Left ventricle myocardium inferior (tissue), 1 donor: ENCODE results near the gene TRIM24. TPM values are rescaled to one million over a fixed set of nuclear protein-coding genes. Genes with fewer than 3 reads are reported as not detected.
"Not testable (repeated sequence)": the region's sequence is repeated elsewhere in the genome, so short reads cannot be mapped to it uniquely, and the experiment has no call there.

Experiments
- DNase-seq: peaks from one replicate; pipeline ENCODE4 v3.0.0-alpha.2; 2020
- H3K27ac ChIP-seq: fragments of 200-600 bp; replicated peaks from 2 replicates; pipeline ENCODE4 v1.8.0; 2021
- H3K27me3 ChIP-seq: fragments of 200-600 bp; 2 replicates; pipeline ENCODE4 v1.8.0; 2021; ENCODE audit warnings: low read depth
- H3K36me3 ChIP-seq: fragments of 200-600 bp; 2 replicates; pipeline ENCODE4 v1.8.0; 2021
- H3K4me1 ChIP-seq: fragments of 200-600 bp; 2 replicates; pipeline ENCODE4 v1.8.0; 2021
- H3K4me3 ChIP-seq: fragments of 200-600 bp; 2 replicates; pipeline ENCODE4 v1.8.0; 2021; ENCODE audit warnings: mild to moderate bottlenecking, moderate library complexity
- H3K9me3 ChIP-seq: fragments of 200-600 bp; replicated peaks from 2 replicates; pipeline ENCODE4 v1.8.0; 2021
- CTCF ChIP-seq: fragments of 200-600 bp; IDR thresholded peaks from 2 replicates; pipeline ENCODE4 v1.8.0; 2021; ENCODE audit warnings: antibody characterized with exemption, mild to moderate bottlenecking, borderline replicate concordance
- intact Hi-C: fragments of 100-400 bp; cut with micrococcal nuclease; formaldehyde crosslinking; loops from one replicate; pipeline ENCODE4 v1.11.0; 2022
- total RNA-seq: library from RNA; stranded (reverse); fragmentation: NEBNext Ultra II Directional; extraction: Animal tissue kit (Norgen Biotek cat#: 25700); gene quantifications from one replicate; pipeline ENCODE4 v1.2.1, GENCODE V29; 2021
- donor health status: DM: no; HTN: yes; CAD: no; lungs with severe emphysema.

TRIM24 gene
- total RNA-seq, 1 donor from 2014 or later = 18.8 TPM

DNA sequence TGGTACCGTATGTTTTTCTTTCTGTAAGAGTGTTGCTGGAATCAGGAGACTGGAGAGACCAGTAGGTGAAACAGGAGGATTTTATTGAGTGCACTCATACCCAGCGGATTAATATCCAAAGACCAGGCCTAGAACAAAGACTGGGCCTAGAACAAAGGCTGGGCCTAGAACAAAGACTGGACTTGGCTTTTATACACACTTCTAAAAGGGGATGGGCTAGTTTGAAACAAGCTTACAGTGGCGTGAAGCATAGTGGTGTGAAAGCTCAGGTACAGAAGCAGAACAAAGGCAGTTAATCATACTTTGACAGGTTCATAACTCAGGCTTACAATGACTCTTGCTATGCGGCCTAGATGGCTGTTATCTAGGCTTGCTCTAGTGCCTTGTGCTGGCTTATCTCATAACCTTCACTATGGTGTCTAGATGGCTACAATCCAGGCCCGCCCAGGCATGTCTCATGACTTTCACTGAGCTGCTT lies 67.7 kb downstream of the TRIM24 start:
- no peak overlapping the region for H3K27ac ChIP-seq
- peaks cover 59% of the 10 kb centered on the region for H3K9me3 ChIP-seq
- peaks cover 66% of the 10 kb centered on the region for H3K36me3 ChIP-seq
- TF ChIP-seq CTCF = no peak
- H3K27me3 ChIP-seq = no peaks in the 10 kb centered on the region
- intact Hi-C loops = no loop called here
- no peaks in the 10 kb centered on the region for H3K4me1 ChIP-seq
- DNase-seq = no peak
- no peak overlapping the region for H3K4me3 ChIP-seq

GRCh38 chr7:138536833-138537232 lies 76.8 kb downstream of the TRIM24 start:
- H3K27me3 ChIP-seq, DNase-seq, intact Hi-C loops, H3K9me3 ChIP-seq, H3K4me1 ChIP-seq, H3K4me3 ChIP-seq, H3K27ac ChIP-seq: not testable (repeated sequence)
- H3K36me3 ChIP-seq = peaks cover 45% of the 10 kb centered on the region

- no peak overlapping the region for H3K27ac ChIP-seq
- H3K4me1 ChIP-seq = no peaks in the 10 kb centered on the region
- peaks cover 6% of the 10 kb centered on the region for H3K9me3 ChIP-seq
- no peaks in the 10 kb centered on the region for H3K27me3 ChIP-seq
- peaks cover 52% of the 10 kb centered on the region for H3K36me3 ChIP-seq
- no peak for TF ChIP-seq CTCF
- no peak overlapping the region for H3K4me3 ChIP-seq
- DNase-seq = no peak
- intact Hi-C loops = no loop called here
These were observed 78.5 kb downstream of the TRIM24 start for GRCh38 chr7:138538518-138538917.

- intact Hi-C loops = no loop called here
- no peak for TF ChIP-seq CTCF
These were observed 79.1 kb downstream of the TRIM24 start for GRCh38 chr7:138538997-138539644.

GRCh38 chr7:138542183-138542582 lies 82.1 kb downstream of the TRIM24 start:
- intact Hi-C loops = no loop called here
- no peak for DNase-seq
- Histone ChIP-seq H3K27ac (no peak overlapping the region), H3K4me3 (no peak overlapping the region), H3K36me3 (peaks cover 46% of the 10 kb centered on the region), H3K4me1 (no peaks in the 10 kb centered on the region), H3K27me3 (no peaks in the 10 kb centered on the region), H3K9me3 (no peaks in the 10 kb centered on the region)
- TF ChIP-seq CTCF = no peak

More at GRCh38 chr7:138538997-138539644, 79.1 kb downstream of the TRIM24 start:
- peaks cover 52% of the 10 kb centered on the region for H3K36me3 ChIP-seq
- no peak overlapping the region for H3K4me3 ChIP-seq
- no peaks in the 10 kb centered on the region for H3K4me1 ChIP-seq
- no peaks in the 10 kb centered on the region for H3K27me3 ChIP-seq
- no peak overlapping the region for H3K27ac ChIP-seq
- H3K9me3 ChIP-seq = peaks cover 6% of the 10 kb centered on the region
- no peak for DNase-seq

GRCh38 chr7:138543739-138544138 lies 83.7 kb downstream of the TRIM24 start:
- H3K27me3 ChIP-seq = no peaks in the 10 kb centered on the region
- TF ChIP-seq CTCF = no peak

More at GRCh38 chr7:138543739-138544138, 83.7 kb downstream of the TRIM24 start:
- H3K4me3 ChIP-seq = no peak overlapping the region
- no peak for DNase-seq
- peaks cover 47% of the 10 kb centered on the region for H3K36me3 ChIP-seq
- no peaks in the 10 kb centered on the region for H3K9me3 ChIP-seq
- no peaks in the 10 kb centered on the region for H3K4me1 ChIP-seq
- no peak overlapping the region for H3K27ac ChIP-seq
- intact Hi-C loops = no loop called here
